Upper lobe of left lung (tissue), 4 donors: Measurements from ENCODE around the gene AGR2.

Experiments used
- CTCF ChIP-seq, 6 experiments: fragments of 450-650 bp in 4 of 6; fragments of 200-600 bp in 2 of 6; sonication (generic) in 2 of 6; IDR thresholded peaks; one replicate each; pipeline ENCODE4 v1.5.1; 2016 to 2019; ENCODE audit warnings: antibody characterized with exemption in 6 of 6
- POLR2A ChIP-seq, 4 donors: fragments of 450-650 bp; IDR thresholded peaks; one replicate each; pipeline ENCODE4 v1.5.1; 2016 to 2017; ENCODE audit warnings: antibody characterized with exemption in 4 of 4, mild to moderate bottlenecking in 2 of 4

- TF ChIP-seq CTCF (IDR thresholded peaks at IDR 0.05): no peak
- no peak for TF ChIP-seq POLR2A (IDR thresholded peaks at IDR 0.05)
Measured at GRCh38 chr7:16743236-16743635, 61.6 kb downstream of the AGR2 start.
